ENCODE results near the gene SOX10. TPM values are rescaled to one million over a fixed set of nuclear protein-coding genes. Genes with fewer than 3 reads are reported as not detected.

The SOX10 gene
- polyA plus RNA-seq, 3 donors, result not detected

DNA sequence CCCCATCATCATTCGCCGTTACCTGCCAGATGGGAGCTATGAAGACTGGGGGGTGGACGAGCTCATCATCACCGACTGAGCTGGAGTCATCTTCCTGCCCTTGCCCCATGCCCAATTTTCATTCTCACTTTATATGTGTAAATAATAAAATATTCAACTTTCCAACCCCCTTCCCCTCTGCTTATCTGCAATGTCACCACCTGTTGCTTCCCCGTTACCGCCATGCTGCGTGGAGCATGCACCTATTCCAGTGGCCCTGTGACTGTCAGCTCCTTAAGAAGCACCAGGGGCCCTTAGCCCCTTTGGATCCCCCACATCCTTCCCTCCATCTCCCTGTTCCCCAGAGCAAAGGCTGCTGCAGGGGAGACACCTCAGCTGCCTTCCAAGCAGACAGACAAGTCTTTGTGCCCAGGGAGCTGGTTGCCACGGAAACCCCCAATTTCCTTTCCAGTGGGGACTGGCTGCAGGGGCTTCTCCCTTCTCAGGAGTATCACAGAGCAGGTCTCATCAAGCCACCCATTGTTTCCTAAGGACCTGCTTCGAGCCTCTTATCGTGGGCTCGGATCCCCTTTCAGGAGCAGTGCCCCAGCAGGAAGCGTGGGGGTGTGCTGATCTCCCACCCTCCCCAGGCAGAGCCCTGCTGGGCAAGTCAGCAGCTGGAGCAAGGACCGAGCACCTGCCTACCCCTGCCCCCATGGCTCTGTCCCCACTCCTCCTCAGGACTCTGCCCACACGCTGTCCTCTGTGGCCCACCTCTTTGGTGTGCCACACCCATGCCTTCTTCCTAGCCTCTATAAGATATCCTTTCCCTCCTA is 16.5 kb downstream of the SOX10 start:
- no peak overlapping the region for H3K9ac ChIP-seq (ENCODE audit: insufficient read depth, low read length, poor library complexity, severe bottlenecking)
- Mint-ChIP-seq H3K4me1 (no peaks in the 10 kb centered on the region), H3K4me3 (no peak overlapping the region), H3K27me3 (ENCODE audit: low read depth in 3 of 3) (no peaks in the 10 kb centered on the region), H3K27ac (no peak overlapping the region), H3K9me3 (no peaks in the 10 kb centered on the region), H3K36me3 (peaks cover 45 to 55% of the 10 kb centered on the region in 2 donors)
- TF ChIP-seq, protein P1, sequence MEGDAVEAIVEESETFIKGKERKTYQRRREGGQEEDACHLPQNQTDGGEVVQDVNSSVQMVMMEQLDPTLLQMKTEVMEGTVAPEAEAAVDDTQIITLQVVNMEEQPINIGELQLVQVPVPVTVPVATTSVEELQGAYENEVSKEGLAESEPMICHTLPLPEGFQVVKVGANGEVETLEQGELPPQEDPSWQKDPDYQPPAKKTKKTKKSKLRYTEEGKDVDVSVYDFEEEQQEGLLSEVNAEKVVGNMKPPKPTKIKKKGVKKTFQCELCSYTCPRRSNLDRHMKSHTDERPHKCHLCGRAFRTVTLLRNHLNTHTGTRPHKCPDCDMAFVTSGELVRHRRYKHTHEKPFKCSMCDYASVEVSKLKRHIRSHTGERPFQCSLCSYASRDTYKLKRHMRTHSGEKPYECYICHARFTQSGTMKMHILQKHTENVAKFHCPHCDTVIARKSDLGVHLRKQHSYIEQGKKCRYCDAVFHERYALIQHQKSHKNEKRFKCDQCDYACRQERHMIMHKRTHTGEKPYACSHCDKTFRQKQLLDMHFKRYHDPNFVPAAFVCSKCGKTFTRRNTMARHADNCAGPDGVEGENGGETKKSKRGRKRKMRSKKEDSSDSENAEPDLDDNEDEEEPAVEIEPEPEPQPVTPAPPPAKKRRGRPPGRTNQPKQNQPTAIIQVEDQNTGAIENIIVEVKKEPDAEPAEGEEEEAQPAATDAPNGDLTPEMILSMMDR (IDR thresholded peaks at IDR 0.05), result no peak
- no peak overlapping the region for H3K4me3 ChIP-seq (replicated peaks in 1 of 3; ENCODE audit: low read depth in 2 of 3, low read length in 3 of 3)
- H3K79me2 ChIP-seq (ENCODE audit: insufficient read depth, low read length), result no peaks in the 10 kb centered on the region
- no peak for DNase-seq
- H3K9me3 ChIP-seq (replicated peaks in 1 of 2; ENCODE audit: control insufficient read depth in 1 of 2, insufficient read depth in 1 of 2, low read length in 2 of 2), result no peaks in the 10 kb centered on the region
- no peaks in the 10 kb centered on the region for H3K4me1 ChIP-seq (ENCODE audit: control insufficient read depth in 1 of 2, insufficient read depth in 2 of 2, low read length in 2 of 2)
- H3K27me3 ChIP-seq (ENCODE audit: control insufficient read depth in 2 of 2, insufficient read depth in 2 of 2, low read length in 2 of 2), result no peaks in the 10 kb centered on the region
- peaks cover 7% of the 10 kb centered on the region for H4K20me1 ChIP-seq (ENCODE audit: insufficient read depth, low read length)
- no peak overlapping the region for H3K4me2 ChIP-seq (replicated peaks; ENCODE audit: extremely low read depth, low read length, poor library complexity, severe bottlenecking)
- no peak overlapping the region for H3K27ac ChIP-seq (ENCODE audit: low read depth in 1 of 2, low read length in 2 of 2)
- 94% methylated on average over 8 of the region's 14 CpGs for WGBS (ENCODE audit: insufficient coverage)
- intact Hi-C loops (cut with micrococcal nuclease), result loop anchor here (5.0 to 10.0 kb wide), 2 partner anchors 151 to 153 kb away; no protein-coding TSS in a partner anchor
- peaks cover 38 to 60% of the 10 kb centered on the region in 2 donors for H3K36me3 ChIP-seq (replicated peaks in 1 of 2; ENCODE audit: control insufficient read depth in 1 of 2, insufficient read depth in 2 of 2, low read length in 2 of 2)
- no peak overlapping the region for H2AFZ ChIP-seq (ENCODE audit: insufficient read depth, low read depth, low read length, poor library complexity, severe bottlenecking)

- H3K36me3 Mint-ChIP-seq, result peaks cover 48 to 58% of the 10 kb centered on the region in 2 donors
- no peak overlapping the region for H3K4me2 ChIP-seq (replicated peaks; ENCODE audit: extremely low read depth, low read length, poor library complexity, severe bottlenecking)
Measured at GRCh38 chr22:37967147-37967546, 17.2 kb downstream of the SOX10 start.

More at GRCh38 chr22:37967147-37967546, 17.2 kb downstream of the SOX10 start:
- no peak overlapping the region for H3K4me3 Mint-ChIP-seq
- no peaks in the 10 kb centered on the region for H3K27me3 Mint-ChIP-seq (ENCODE audit: low read depth in 3 of 3)
- WGBS (ENCODE audit: insufficient coverage), result no CpG with 5 or more reads among the region's 1 CpG
- Histone ChIP-seq H3K36me3 (replicated peaks in 1 of 2; ENCODE audit: control insufficient read depth in 1 of 2, insufficient read depth in 2 of 2, low read length in 2 of 2) (peaks cover 41 to 63% of the 10 kb centered on the region in 2 donors), H3K9ac (ENCODE audit: insufficient read depth, low read length, poor library complexity, severe bottlenecking) (no peak overlapping the region), H3K4me1 (ENCODE audit: control insufficient read depth in 1 of 2, insufficient read depth in 2 of 2, low read length in 2 of 2) (no peaks in the 10 kb centered on the region), H3K27me3 (ENCODE audit: control insufficient read depth in 2 of 2, insufficient read depth in 2 of 2, low read length in 2 of 2) (no peaks in the 10 kb centered on the region), H3K27ac (ENCODE audit: low read depth in 1 of 2, low read length in 2 of 2) (no peak overlapping the region), H2AFZ (ENCODE audit: insufficient read depth, low read depth, low read length, poor library complexity, severe bottlenecking) (no peak overlapping the region), H4K20me1 (ENCODE audit: insufficient read depth, low read length) (peaks cover 7% of the 10 kb centered on the region), H3K4me3 (replicated peaks in 1 of 3; ENCODE audit: low read depth in 2 of 3, low read length in 3 of 3) (no peak overlapping the region), H3K9me3 (replicated peaks in 1 of 2; ENCODE audit: control insufficient read depth in 1 of 2, insufficient read depth in 1 of 2, low read length in 2 of 2) (no peaks in the 10 kb centered on the region), H3K79me2 (ENCODE audit: insufficient read depth, low read length) (no peaks in the 10 kb centered on the region)
- no peaks in the 10 kb centered on the region for H3K9me3 Mint-ChIP-seq
- TF ChIP-seq, protein P1 (IDR thresholded peaks at IDR 0.05), result no peak
- no peaks in the 10 kb centered on the region for H3K4me1 Mint-ChIP-seq
- DNase-seq, result no peak
- H3K27ac Mint-ChIP-seq, result peak overlapping the region in 1 of 7 donors; percentile 69
- intact Hi-C loops (cut with micrococcal nuclease), result loop anchor here (5.0 to 10.0 kb wide), 2 partner anchors 150 to 152 kb away; no protein-coding TSS in a partner anchor

Measured in CD14-positive monocyte (primary cell).